Dermis microvascular lymphatic vessel endothelial cell (primary cell): ENCODE data around the gene RAB5IF. TPM values are rescaled to one million over a fixed set of nuclear protein-coding genes. Genes with fewer than 3 reads are reported as not detected.

Source experiments
- total RNA-seq: library from RNA; depleted of rRNA; stranded (reverse); fragments of >200 nt; gene quantifications from 2 replicates; pipeline ENCODE4 v1.2.1, GENCODE V29; 2014

The RAB5IF gene
- total RNA-seq, 1 donor from 2014 or later = 76.9 TPM

Other genes with a start within 250 kb of the RAB5IF start
- 0.77 and 1.8 TPM in 2 replicates for gene MYL9, start 64.3 kb upstream of the RAB5IF start, total RNA-seq
- gene TGIF2, start 32.2 kb upstream of the RAB5IF start, total RNA-seq = 17.7 and 29.0 TPM in 2 replicates
- not detected in 2 replicates for gene SLA2, start 40.4 kb downstream of the RAB5IF start, total RNA-seq
- gene NDRG3, start 140.3 kb downstream of the RAB5IF start, total RNA-seq = 28.3 and 28.9 TPM in 2 replicates
- 16.4 and 18.7 TPM in 2 replicates for gene DSN1, start 168.0 kb downstream of the RAB5IF start, total RNA-seq